Testis (tissue), 2 donors: ENCODE data around the gene GOT1.

Source experiments
- POLR2A ChIP-seq: fragments of 450-650 bp; IDR thresholded peaks from one replicate; pipeline ENCODE4 v1.6.1; 2017; ENCODE audit warnings: antibody characterized with exemption, mild to moderate bottlenecking, moderate library complexity
- TF ChIP-seq, protein P1 (sequence below), 3 experiments: fragments of 450-650 bp in 2 of 3; fragments of 200-600 bp in 1 of 3; sonication (generic) in 1 of 3; IDR thresholded peaks; one replicate each; pipeline ENCODE4 v1.5.1; 2016 to 2019; ENCODE audit warnings: antibody characterized with exemption in 3 of 3, mild to moderate bottlenecking in 2 of 3, moderate library complexity in 1 of 3

DNA sequence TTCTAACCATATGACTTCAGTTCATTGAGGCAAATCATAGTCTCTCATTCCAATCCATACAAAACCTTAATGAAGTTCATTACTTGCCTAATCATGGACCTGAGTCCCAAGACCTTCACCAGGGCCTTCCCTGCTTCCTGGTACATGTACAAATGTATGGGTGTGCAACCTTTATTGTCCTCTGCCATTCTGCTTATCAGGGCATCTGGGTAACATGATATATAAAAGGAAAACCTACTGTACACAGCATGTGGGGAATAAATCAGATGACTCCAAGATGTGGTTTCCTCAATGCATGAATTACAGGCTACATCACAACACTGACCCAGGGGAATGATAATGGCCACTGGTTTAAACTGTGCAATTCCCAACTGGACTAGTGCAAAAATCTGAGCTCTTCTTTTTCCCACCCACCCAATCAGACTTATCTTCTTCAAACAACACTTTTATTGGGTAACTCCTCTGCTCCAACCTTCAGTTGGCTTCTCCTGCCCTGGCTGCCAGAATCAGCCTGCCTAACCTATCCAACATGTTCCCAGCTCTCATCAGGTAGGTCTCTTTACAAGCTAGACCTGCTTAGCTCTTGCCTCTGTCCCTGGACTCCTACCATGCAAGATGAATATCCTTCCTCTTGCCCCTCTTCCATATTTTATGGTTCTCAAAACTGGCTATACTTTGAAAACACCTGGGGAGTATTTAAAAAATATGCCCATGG, 11.4 kb downstream of the GOT1 start:
- TF ChIP-seq, protein P1, sequence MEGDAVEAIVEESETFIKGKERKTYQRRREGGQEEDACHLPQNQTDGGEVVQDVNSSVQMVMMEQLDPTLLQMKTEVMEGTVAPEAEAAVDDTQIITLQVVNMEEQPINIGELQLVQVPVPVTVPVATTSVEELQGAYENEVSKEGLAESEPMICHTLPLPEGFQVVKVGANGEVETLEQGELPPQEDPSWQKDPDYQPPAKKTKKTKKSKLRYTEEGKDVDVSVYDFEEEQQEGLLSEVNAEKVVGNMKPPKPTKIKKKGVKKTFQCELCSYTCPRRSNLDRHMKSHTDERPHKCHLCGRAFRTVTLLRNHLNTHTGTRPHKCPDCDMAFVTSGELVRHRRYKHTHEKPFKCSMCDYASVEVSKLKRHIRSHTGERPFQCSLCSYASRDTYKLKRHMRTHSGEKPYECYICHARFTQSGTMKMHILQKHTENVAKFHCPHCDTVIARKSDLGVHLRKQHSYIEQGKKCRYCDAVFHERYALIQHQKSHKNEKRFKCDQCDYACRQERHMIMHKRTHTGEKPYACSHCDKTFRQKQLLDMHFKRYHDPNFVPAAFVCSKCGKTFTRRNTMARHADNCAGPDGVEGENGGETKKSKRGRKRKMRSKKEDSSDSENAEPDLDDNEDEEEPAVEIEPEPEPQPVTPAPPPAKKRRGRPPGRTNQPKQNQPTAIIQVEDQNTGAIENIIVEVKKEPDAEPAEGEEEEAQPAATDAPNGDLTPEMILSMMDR (IDR thresholded peaks at IDR 0.05) = no peak
- no peak for TF ChIP-seq POLR2A
